RWPE2 (cell line): ENCODE data around the gene FGD2.

Experiments
- ATAC-seq: fragments of 200-7000 bp; cut with Tn5 transposase; 3 replicates; pipeline ENCODE4 v1.9.1; 2021; ENCODE audit warnings: low read depth
- DNase-seq: peaks from one replicate; pipeline ENCODE4 v3.0.0-alpha.2; 2020; ENCODE audit warnings: low spot score
- H3K27ac ChIP-seq: fragments of 450-650 bp; 2 replicates; pipeline ENCODE4 v1.5.1; 2017; ENCODE audit warnings: mild to moderate bottlenecking; ENCODE audit not compliant: poor library complexity, severe bottlenecking
- H3K27me3 ChIP-seq: fragments of 250-450 bp; sonication (Bioruptor Pico); 2 replicates; pipeline ENCODE4 v1.5.1; 2021; ENCODE audit warnings: mild to moderate bottlenecking, moderate library complexity; ENCODE audit not compliant: insufficient read depth, poor library complexity, severe bottlenecking
- H3K36me3 ChIP-seq: fragments of 250-450 bp; sonication (Bioruptor Pico); 2 replicates; pipeline ENCODE4 v1.5.1; 2020; ENCODE audit warnings: low read depth, mild to moderate bottlenecking, moderate library complexity
- H3K4me1 ChIP-seq: fragments of 250-450 bp; sonication (Bioruptor Pico); 2 replicates; pipeline ENCODE4 v1.5.1; 2021; ENCODE audit warnings: mild to moderate bottlenecking, moderate library complexity; ENCODE audit not compliant: insufficient read depth, poor library complexity, severe bottlenecking
- H3K4me3 ChIP-seq: fragments of 250-450 bp; sonication (Bioruptor Pico); 2 replicates; pipeline ENCODE4 v1.5.1; 2021; ENCODE audit warnings: mild to moderate bottlenecking, moderate library complexity; ENCODE audit not compliant: severe bottlenecking
- H3K9me3 ChIP-seq: fragments of 250-450 bp; sonication (Bioruptor Pico); 2 replicates; pipeline ENCODE4 v1.5.1; 2021; ENCODE audit warnings: mild to moderate bottlenecking, moderate library complexity; ENCODE audit not compliant: severe bottlenecking
- CTCF ChIP-seq: fragments of 450-650 bp; IDR thresholded peaks from one replicate; pipeline ENCODE4 v1.5.1; 2017; ENCODE audit warnings: mild to moderate bottlenecking, moderate library complexity; ENCODE audit not compliant: poor library complexity, severe bottlenecking

Gene FGD2

GRCh38 chr6:37020381-37020780 is 14.9 kb downstream of the FGD2 start:
- ATAC-seq (no peak), DNase-seq (no peak)
- Histone ChIP-seq H3K27ac (no peak overlapping the region), H3K4me3 (no peak overlapping the region), H3K36me3 (no peaks in the 10 kb centered on the region), H3K4me1 (peaks cover 36% of the 10 kb centered on the region), H3K9me3 (no peaks in the 10 kb centered on the region), H3K27me3 (no peaks in the 10 kb centered on the region)
- TF ChIP-seq CTCF = no peak

GRCh38 chr6:37020812-37021211 is 15.4 kb downstream of the FGD2 start:
- ATAC-seq = no peak
- Histone ChIP-seq H3K27ac (no peak overlapping the region), H3K4me3 (no peak overlapping the region), H3K4me1 (peaks cover 36% of the 10 kb centered on the region), H3K9me3 (no peaks in the 10 kb centered on the region), H3K27me3 (no peaks in the 10 kb centered on the region), H3K36me3 (no peaks in the 10 kb centered on the region)
- TF ChIP-seq CTCF = no peak
- no peak for DNase-seq

DNA sequence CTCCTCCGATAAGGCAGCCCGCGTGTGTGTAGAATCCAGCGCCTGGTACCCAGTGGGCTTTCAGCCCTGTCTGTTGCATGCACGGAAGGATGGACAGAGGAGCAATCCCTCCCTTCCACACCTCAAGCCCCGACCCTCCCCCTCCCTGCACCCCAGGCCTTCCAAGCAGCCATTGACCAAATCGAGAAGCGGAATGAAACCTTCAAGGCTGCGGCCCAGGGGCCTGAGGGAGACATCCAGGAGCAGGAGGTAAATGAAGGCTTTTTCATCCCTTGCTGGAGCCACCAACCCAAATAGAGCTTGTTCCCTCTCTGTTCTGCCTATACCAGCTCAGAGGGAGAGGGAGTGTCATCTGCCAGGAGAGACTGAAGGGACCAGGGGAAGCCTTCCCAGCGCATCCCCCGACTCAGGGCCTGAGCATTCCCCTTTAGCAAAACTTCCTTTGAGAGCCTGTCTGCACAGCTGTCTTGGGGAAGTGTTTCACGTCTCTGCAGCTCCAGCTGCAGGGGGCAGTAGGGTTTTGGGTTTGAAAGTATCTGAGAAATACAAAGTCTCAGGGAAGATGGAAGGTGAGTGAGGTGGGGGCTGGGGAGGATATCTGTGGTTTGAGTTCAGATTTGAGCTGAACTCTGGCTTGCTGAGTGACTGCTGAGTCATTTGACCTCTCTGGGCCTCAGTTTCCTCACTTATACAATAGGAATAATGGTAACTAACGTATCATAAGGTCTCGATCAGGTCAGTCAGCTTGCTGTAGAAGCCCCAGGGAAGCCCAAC is 16.1 kb downstream of the FGD2 start:
- Histone ChIP-seq H3K9me3 (no peaks in the 10 kb centered on the region), H3K4me3 (no peak overlapping the region), H3K36me3 (no peaks in the 10 kb centered on the region), H3K27ac (no peak overlapping the region), H3K4me1 (peaks cover 36% of the 10 kb centered on the region), H3K27me3 (no peaks in the 10 kb centered on the region)
- ATAC-seq (no peak), DNase-seq (no peak)
- peak; percentile 63 for TF ChIP-seq CTCF

- no peak for ATAC-seq
- TF ChIP-seq CTCF = no peak
- no peak for DNase-seq
- H3K27ac ChIP-seq = no peak overlapping the region
- no peaks in the 10 kb centered on the region for H3K36me3 ChIP-seq
- H3K4me3 ChIP-seq = no peak overlapping the region
- H3K9me3 ChIP-seq = no peaks in the 10 kb centered on the region
- peaks cover 36% of the 10 kb centered on the region for H3K4me1 ChIP-seq
- H3K27me3 ChIP-seq = no peaks in the 10 kb centered on the region
Measured at GRCh38 chr6:37022135-37022863, 16.8 kb downstream of the FGD2 start.
